C4-2B (cell line): Measurements from ENCODE around the gene CDX1.
A peak's percentile ranks its signal among the peaks of the same experiment; 100 is the strongest.

Experiments
- H3K27ac ChIP-seq: fragments of 450-650 bp; 2 replicates; pipeline ENCODE4 v1.5.1; 2017
- CTCF ChIP-seq: fragments of 450-650 bp; conservative IDR thresholded peaks from 2 replicates; pipeline ENCODE4 v1.5.1; 2017; ENCODE audit warnings: mild to moderate bottlenecking
- ZFX ChIP-seq: fragments of 450-650 bp; IDR thresholded peaks from 2 replicates; pipeline ENCODE4 v1.6.1; 2017

The CDX1 gene

GRCh38 chr5:150161242-150162141, 5.1 kb upstream of the CDX1 start:
- TF ChIP-seq ZFX (no peak), CTCF (peak; percentile 98)
- H3K27ac ChIP-seq: no peak overlapping the region

GRCh38 chr5:150162142-150162513, 4.5 kb upstream of the CDX1 start:
- H3K27ac ChIP-seq: no peak overlapping the region
- TF ChIP-seq CTCF (no peak), ZFX (no peak)

- TF ChIP-seq CTCF (no peak), ZFX (no peak)
- H3K27ac ChIP-seq: no peak overlapping the region
Observed at GRCh38 chr5:150163035-150163434, 3.5 kb upstream of the CDX1 start.

- no peak for TF ChIP-seq ZFX
- no peak for TF ChIP-seq CTCF
- no peak overlapping the region for H3K27ac ChIP-seq
Observed at GRCh38 chr5:150163547-150164059, 3.0 kb upstream of the CDX1 start.

- H3K27ac ChIP-seq: no peak overlapping the region
- TF ChIP-seq ZFX: no peak
- TF ChIP-seq CTCF: no peak
Observed at GRCh38 chr5:150164211-150164980, 2.2 kb upstream of the CDX1 start.

GRCh38 chr5:150166037-150166649, 435 bp upstream of the CDX1 start:
- TF ChIP-seq CTCF (no peak), ZFX (no peak)
- H3K27ac ChIP-seq: no peak overlapping the region
